H9 (cell line): ENCODE results near the gene GADD45A. TPM values are rescaled to one million over a fixed set of nuclear protein-coding genes. Genes with fewer than 3 reads are reported as not detected.

ENCODE experiments used
- DNase-seq: peaks from one replicate; pipeline ENCODE4 v3.0.0-alpha.2; 2017
- H2AFZ ChIP-seq: one replicate; pipeline ENCODE4 v1.6.1; 2013; ENCODE audit warnings: mild to moderate bottlenecking, low read length, control low read depth, moderate library complexity
- H2AK5ac ChIP-seq: 2 replicates; pipeline ENCODE4 v1.6.1; 2013; ENCODE audit warnings: low read length, control low read depth, mixed read lengths; ENCODE audit not compliant: insufficient read length
- H2BK120ac ChIP-seq: one replicate; pipeline ENCODE4 v1.6.1; 2013; ENCODE audit warnings: low read depth, mild to moderate bottlenecking, low read length, control low read depth, inconsistent platforms; ENCODE audit not compliant: poor library complexity, severe bottlenecking
- H2BK12ac ChIP-seq: 2 replicates; pipeline ENCODE4 v1.6.1; 2013; ENCODE audit warnings: low read length, control low read depth, mixed read lengths, low read depth; ENCODE audit not compliant: insufficient read length
- H2BK15ac ChIP-seq: 2 replicates; pipeline ENCODE4 v1.6.1; 2013; ENCODE audit warnings: low read depth, low read length, control low read depth
- H2BK20ac ChIP-seq: one replicate; pipeline ENCODE4 v1.6.1; 2013; ENCODE audit warnings: low read depth, mild to moderate bottlenecking, low read length, control low read depth, inconsistent platforms; ENCODE audit not compliant: poor library complexity, severe bottlenecking
- H2BK5ac ChIP-seq: 2 replicates; pipeline ENCODE4 v1.6.1; 2013; ENCODE audit warnings: low read length, control low read depth, mixed read lengths; ENCODE audit not compliant: insufficient read length
- H3K14ac ChIP-seq: 2 replicates; pipeline ENCODE4 v1.6.1; 2013; ENCODE audit warnings: low read length, control low read depth; ENCODE audit not compliant: insufficient read depth
- H3K18ac ChIP-seq: 2 replicates; pipeline ENCODE4 v1.6.1; 2013; ENCODE audit warnings: low read depth, mild to moderate bottlenecking, mixed read lengths, low read length, control low read depth; ENCODE audit not compliant: insufficient read length
- H3K23ac ChIP-seq: 2 replicates; pipeline ENCODE4 v1.6.1; 2013; ENCODE audit warnings: low read length, control low read depth, mixed read lengths, low read depth; ENCODE audit not compliant: insufficient read length
- H3K23me2 ChIP-seq: 2 replicates; pipeline ENCODE4 v1.6.1; 2013; ENCODE audit warnings: low read depth, mild to moderate bottlenecking, mixed read lengths, low read length, control low read depth; ENCODE audit not compliant: insufficient read length, poor library complexity, severe bottlenecking
- H3K27ac ChIP-seq: 2 replicates; pipeline ENCODE4 v1.5.1; 2013; ENCODE audit warnings: low read length, control low read depth, mixed read lengths, low read depth; ENCODE audit not compliant: insufficient read length
- H3K27me3 ChIP-seq: 2 replicates; pipeline ENCODE4 v1.6.1; 2013; ENCODE audit warnings: low read length, control low read depth, inconsistent platforms; ENCODE audit not compliant: insufficient read depth
- H3K4ac ChIP-seq: 2 replicates; pipeline ENCODE4 v1.6.1; 2013; ENCODE audit warnings: low read depth, mild to moderate bottlenecking, control low read depth, inconsistent platforms, low read length, moderate library complexity
- H3K4me1 ChIP-seq: 2 replicates; pipeline ENCODE4 v1.6.1; 2013; ENCODE audit warnings: low read length, control low read depth, inconsistent platforms; ENCODE audit not compliant: insufficient read depth
- H3K4me2 ChIP-seq: 2 replicates; pipeline ENCODE4 v1.6.1; 2013; ENCODE audit warnings: low read length, control low read depth, mixed read lengths; ENCODE audit not compliant: insufficient read length, insufficient read depth
- H3K56ac ChIP-seq: 2 replicates; pipeline ENCODE4 v1.6.1; 2013; ENCODE audit warnings: low read depth, mild to moderate bottlenecking, mixed read lengths, low read length, control low read depth; ENCODE audit not compliant: insufficient read length
- H3K79me1 ChIP-seq: 2 replicates; pipeline ENCODE4 v1.6.1; 2013; ENCODE audit warnings: low read depth, mild to moderate bottlenecking, moderate library complexity, low read length, control low read depth, inconsistent platforms; ENCODE audit not compliant: insufficient read depth, poor library complexity, severe bottlenecking
- H3K79me2 ChIP-seq: 2 replicates; pipeline ENCODE4 v1.6.1; 2013; ENCODE audit warnings: low read length, control low read depth, inconsistent platforms; ENCODE audit not compliant: insufficient read depth
- H3K9ac ChIP-seq: 2 replicates; pipeline ENCODE4 v1.6.1; 2013; ENCODE audit warnings: low read length, control low read depth, mixed read lengths; ENCODE audit not compliant: insufficient read length; ENCODE audit errors: extremely low read depth
- H3K9me3 ChIP-seq: one replicate; pipeline ENCODE4 v1.6.1; 2013; ENCODE audit warnings: low read depth, low read length, inconsistent platforms; ENCODE audit not compliant: control insufficient read depth
- H3T11ph ChIP-seq: one replicate; pipeline ENCODE4 v1.6.1; 2013; ENCODE audit warnings: mild to moderate bottlenecking, low read length, control low read depth, inconsistent platforms
- H4K20me1 ChIP-seq: one replicate; pipeline ENCODE4 v1.6.1; 2013; ENCODE audit not compliant: control insufficient read depth, insufficient read length, insufficient read depth
- H4K5ac ChIP-seq: 2 replicates; pipeline ENCODE4 v1.6.1; 2013; ENCODE audit warnings: low read depth, mild to moderate bottlenecking, mixed read lengths, low read length, control low read depth; ENCODE audit not compliant: insufficient read length
- H4K8ac ChIP-seq: replicated peaks from 2 replicates; pipeline ENCODE4 v1.6.1; 2013; ENCODE audit warnings: low read length, control low read depth, mixed read lengths, low read depth; ENCODE audit not compliant: insufficient read length
- H4K91ac ChIP-seq: 2 replicates; pipeline ENCODE4 v1.6.1; 2013; ENCODE audit warnings: low read depth, mild to moderate bottlenecking, moderate library complexity, mixed read lengths, low read length, control low read depth; ENCODE audit not compliant: insufficient read length
- H3K27ac Mint-ChIP-seq, 3 experiments: 2 replicates in 2 of 3; 3 replicates in 1 of 3; pipeline ENCODE4 v1.8.0; 2020 to 2021; ENCODE audit warnings: mixed read lengths in 3 of 3, mild to moderate bottlenecking in 1 of 3, moderate library complexity in 1 of 3
- H3K27me3 Mint-ChIP-seq: 2 replicates; pipeline ENCODE4 v1.8.0; 2021; ENCODE audit warnings: low read depth, mild to moderate bottlenecking, moderate library complexity, mixed read lengths
- H3K36me3 Mint-ChIP-seq, 3 experiments: 2 replicates in 2 of 3; 3 replicates in 1 of 3; pipeline ENCODE4 v1.8.0; 2020 to 2021; ENCODE audit warnings: low read depth in 3 of 3, mixed read lengths in 3 of 3; ENCODE audit not compliant: insufficient read depth in 1 of 3
- H3K4me1 Mint-ChIP-seq, 2 experiments: 2 replicates each; pipeline ENCODE4 v1.8.0; 2020; ENCODE audit warnings: mixed read lengths in 2 of 2
- H3K4me3 Mint-ChIP-seq, 2 experiments: 2 replicates in 1 of 2; 3 replicates in 1 of 2; pipeline ENCODE4 v1.8.0; 2020 to 2021; ENCODE audit warnings: mild to moderate bottlenecking in 2 of 2, mixed read lengths in 2 of 2, moderate library complexity in 1 of 2
- H3K9me3 Mint-ChIP-seq, 2 experiments: 2 replicates in 1 of 2; 3 replicates in 1 of 2; pipeline ENCODE4 v1.8.0; 2020; ENCODE audit warnings: mild to moderate bottlenecking in 2 of 2, mixed read lengths in 2 of 2, moderate library complexity in 1 of 2
- WGBS: extraction: QIAGEN DNeasy Blood & Tissue Kit; methylation state at CpG from one replicate; pipeline ENCODE4 v1.1.7; 2013; ENCODE audit warnings: missing lambda C conversion rate, low lambda C conversion rate, mixed read lengths; ENCODE audit not compliant: insufficient read length; ENCODE audit errors: extremely low coverage; 5-methylcytosine and 5-hydroxymethylcytosine counted together
- total RNA-seq: library from RNA; stranded (reverse); gene quantifications from 2 replicates; pipeline ENCODE4 v1.2.1, GENCODE V29; 2021
- TF ChIP-seq, protein P1 (sequence below): fragments of 200-600 bp; sonication (generic); conservative IDR thresholded peaks from 3 replicates; pipeline ENCODE4 v1.8.0; 2021; ENCODE audit warnings: antibody characterized with exemption, mild to moderate bottlenecking

The GADD45A gene
- total RNA-seq, 1 experiment from 2014 or later: 22.8 TPM

DNA sequence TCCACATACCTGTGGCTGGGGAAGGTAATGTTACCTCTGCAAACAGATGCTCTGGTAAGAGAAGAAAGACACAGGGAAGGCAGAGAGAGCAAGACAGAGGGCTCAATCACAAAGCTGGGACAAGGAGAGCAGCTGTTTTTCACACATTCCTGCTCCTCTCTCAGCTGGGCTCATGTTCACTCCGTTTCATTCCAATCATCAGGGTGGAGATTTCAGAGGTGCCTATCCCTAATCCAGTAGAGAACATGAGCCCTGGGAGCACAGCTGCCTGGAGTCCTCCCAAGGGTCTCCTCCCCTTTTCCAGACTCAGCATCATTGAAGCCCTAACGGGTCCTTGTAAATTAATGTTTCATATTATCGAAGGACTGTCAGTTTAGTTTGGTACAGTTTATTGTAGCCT lies 19.4 kb downstream of the GADD45A start:
- H2BK20ac ChIP-seq: no peak overlapping the region
- no peaks in the 10 kb centered on the region; a peak in 2 of 7 replicates for H3K36me3 Mint-ChIP-seq
- no peak overlapping the region for H2BK12ac ChIP-seq
- no peak for DNase-seq
- H3K27ac ChIP-seq: no peak overlapping the region
- H3K18ac ChIP-seq: no peak overlapping the region
- no peak overlapping the region for H3K56ac ChIP-seq
- H3K23ac ChIP-seq: no peak overlapping the region
- no peak overlapping the region for H2BK15ac ChIP-seq
- H3K9me3 ChIP-seq: no peaks in the 10 kb centered on the region
- no peaks in the 10 kb centered on the region for H3K79me1 ChIP-seq
- peaks cover 11 to 18% of the 10 kb centered on the region in 2 experiments for H3K4me1 Mint-ChIP-seq
- H3K79me2 ChIP-seq: no peaks in the 10 kb centered on the region
- H3T11ph ChIP-seq: no peak overlapping the region
- no peak overlapping the region for H4K91ac ChIP-seq
- H2BK120ac ChIP-seq: no peak overlapping the region
- no peak overlapping the region for H3K4me3 Mint-ChIP-seq
- no peaks in the 10 kb centered on the region for H4K20me1 ChIP-seq
- H3K14ac ChIP-seq: no peak overlapping the region
- H3K23me2 ChIP-seq: no peaks in the 10 kb centered on the region
- H3K4ac ChIP-seq: no peak overlapping the region
- WGBS: no CpG with 5 or more reads among the region's 3 CpGs
- no peak overlapping the region for H2BK5ac ChIP-seq
- H3K9me3 Mint-ChIP-seq: no peaks in the 10 kb centered on the region
- H4K5ac ChIP-seq: no peak overlapping the region
- H3K27ac Mint-ChIP-seq: no peak overlapping the region; a peak in 1 of 7 replicates
- no peaks in the 10 kb centered on the region for H3K27me3 ChIP-seq
- H2AFZ ChIP-seq: no peak overlapping the region
- H3K27me3 Mint-ChIP-seq: no peaks in the 10 kb centered on the region
- peaks cover 3% of the 10 kb centered on the region; the same call in 1 of the 2 replicates for H3K4me1 ChIP-seq
- H2AK5ac ChIP-seq: no peak overlapping the region
- H3K9ac ChIP-seq: no peak overlapping the region
- TF ChIP-seq, protein P1, sequence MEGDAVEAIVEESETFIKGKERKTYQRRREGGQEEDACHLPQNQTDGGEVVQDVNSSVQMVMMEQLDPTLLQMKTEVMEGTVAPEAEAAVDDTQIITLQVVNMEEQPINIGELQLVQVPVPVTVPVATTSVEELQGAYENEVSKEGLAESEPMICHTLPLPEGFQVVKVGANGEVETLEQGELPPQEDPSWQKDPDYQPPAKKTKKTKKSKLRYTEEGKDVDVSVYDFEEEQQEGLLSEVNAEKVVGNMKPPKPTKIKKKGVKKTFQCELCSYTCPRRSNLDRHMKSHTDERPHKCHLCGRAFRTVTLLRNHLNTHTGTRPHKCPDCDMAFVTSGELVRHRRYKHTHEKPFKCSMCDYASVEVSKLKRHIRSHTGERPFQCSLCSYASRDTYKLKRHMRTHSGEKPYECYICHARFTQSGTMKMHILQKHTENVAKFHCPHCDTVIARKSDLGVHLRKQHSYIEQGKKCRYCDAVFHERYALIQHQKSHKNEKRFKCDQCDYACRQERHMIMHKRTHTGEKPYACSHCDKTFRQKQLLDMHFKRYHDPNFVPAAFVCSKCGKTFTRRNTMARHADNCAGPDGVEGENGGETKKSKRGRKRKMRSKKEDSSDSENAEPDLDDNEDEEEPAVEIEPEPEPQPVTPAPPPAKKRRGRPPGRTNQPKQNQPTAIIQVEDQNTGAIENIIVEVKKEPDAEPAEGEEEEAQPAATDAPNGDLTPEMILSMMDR: no peak
- no peak overlapping the region for H4K8ac ChIP-seq
- no peak overlapping the region for H3K4me2 ChIP-seq
